ENCODE results near the gene ATG12. TPM values are rescaled to one million over a fixed set of nuclear protein-coding genes. Genes with fewer than 3 reads are reported as not detected.
"Not testable (repeated sequence)": the region's sequence is repeated elsewhere in the genome, so short reads cannot be mapped to it uniquely, and the experiment has no call there.

Gene ATG12
- total and polyA plus RNA-seq, 4 donors = 14.8 to 43.1 (median 24.1) TPM

- 71% methylated on average over 1 of the region's 1 CpG for WGBS
- no peak for TF ChIP-seq HNF4A (conservative IDR thresholded peaks at IDR 0.05)
- no peak for TF ChIP-seq MAX (IDR thresholded peaks at IDR 0.05)
- no peak for TF ChIP-seq JUND (IDR thresholded peaks at IDR 0.05)
- TF ChIP-seq EGR1 (IDR thresholded peaks at IDR 0.05; ENCODE audit: low read depth in 2 of 2) = no peak
- no peak for TF ChIP-seq NR2F2 (IDR thresholded peaks at IDR 0.05)
- TF ChIP-seq RXRA (IDR thresholded peaks at IDR 0.05) = no peak
- no peak for TF ChIP-seq ZBTB33 (IDR thresholded peaks at IDR 0.05)
- peaks cover 0 to 2% (median 0%) of the 10 kb centered on the region in 4 donors for H3K36me3 ChIP-seq (ENCODE audit: control insufficient read depth in 4 of 4, insufficient read depth in 3 of 4, low read depth in 1 of 4, low read length in 3 of 4)
These were observed 43.3 kb upstream of the ATG12 start for GRCh38 chr5:115884704-115885103.

GRCh38 chr5:115882434-115882833 is 41.1 kb upstream of the ATG12 start:
- not testable (repeated sequence) for DNase-seq (ENCODE audit: low spot score); H3K27ac ChIP-seq (ENCODE audit: low read depth in 1 of 2, low read length in 2 of 2); H3K27me3 ChIP-seq (ENCODE audit: control insufficient read depth in 4 of 4, insufficient read depth in 4 of 4, low read length in 3 of 4); H3K9me3 ChIP-seq (ENCODE audit: control insufficient read depth in 4 of 4, low read length in 3 of 4); H3K36me3 ChIP-seq (ENCODE audit: control insufficient read depth in 4 of 4, insufficient read depth in 3 of 4, low read depth in 1 of 4, low read length in 3 of 4); H3K9ac ChIP-seq (ENCODE audit: low read depth in 1 of 2, low read length in 2 of 2); H3K4me3 ChIP-seq (ENCODE audit: low read depth in 1 of 3, low read length in 3 of 3)
- WGBS = 98% methylated on average over 8 of the region's 8 CpGs
- H3K4me1 ChIP-seq (ENCODE audit: control insufficient read depth in 4 of 4, insufficient read depth in 4 of 4, low read length in 3 of 4) = peaks cover 0 to 18% (median 12%) of the 10 kb centered on the region in 4 donors

More at GRCh38 chr5:115884704-115885103, 43.3 kb upstream of the ATG12 start:
- no peak overlapping the region for H3K9ac ChIP-seq (ENCODE audit: low read depth in 1 of 2, low read length in 2 of 2)
- H3K9me3 ChIP-seq (ENCODE audit: control insufficient read depth in 4 of 4, low read length in 3 of 4) = no peaks in the 10 kb centered on the region
- H3K27ac ChIP-seq (ENCODE audit: low read depth in 1 of 2, low read length in 2 of 2) = no peak overlapping the region
- no peak for DNase-seq (ENCODE audit: low spot score)
- H3K27me3 ChIP-seq (ENCODE audit: control insufficient read depth in 4 of 4, insufficient read depth in 4 of 4, low read length in 3 of 4) = no peaks in the 10 kb centered on the region
- H3K4me1 ChIP-seq (ENCODE audit: control insufficient read depth in 4 of 4, insufficient read depth in 4 of 4, low read length in 3 of 4) = peaks cover 0 to 18% (median 12%) of the 10 kb centered on the region in 4 donors
- no peak overlapping the region for H3K4me3 ChIP-seq (ENCODE audit: low read depth in 1 of 3, low read length in 3 of 3)

GRCh38 chr5:115877342-115877741 is 36.0 kb upstream of the ATG12 start:
- not testable (repeated sequence) for H3K9ac ChIP-seq (ENCODE audit: low read depth in 1 of 2, low read length in 2 of 2); H3K4me3 ChIP-seq (ENCODE audit: low read depth in 1 of 3, low read length in 3 of 3); H3K27me3 ChIP-seq (ENCODE audit: control insufficient read depth in 4 of 4, insufficient read depth in 4 of 4, low read length in 3 of 4); H3K4me1 ChIP-seq (ENCODE audit: control insufficient read depth in 4 of 4, insufficient read depth in 4 of 4, low read length in 3 of 4); H3K27ac ChIP-seq (ENCODE audit: low read depth in 1 of 2, low read length in 2 of 2); H3K36me3 ChIP-seq (ENCODE audit: control insufficient read depth in 4 of 4, insufficient read depth in 3 of 4, low read depth in 1 of 4, low read length in 3 of 4); H3K9me3 ChIP-seq (ENCODE audit: control insufficient read depth in 4 of 4, low read length in 3 of 4); DNase-seq (ENCODE audit: low spot score)
- 88% methylated on average over 5 of the region's 5 CpGs for WGBS

GRCh38 chr5:115875447-115875846 is 34.1 kb upstream of the ATG12 start:
- Histone ChIP-seq H3K4me3 (ENCODE audit: low read depth in 1 of 3, low read length in 3 of 3) (no peak overlapping the region), H3K9me3 (ENCODE audit: control insufficient read depth in 4 of 4, low read length in 3 of 4) (no peaks in the 10 kb centered on the region), H3K9ac (ENCODE audit: low read depth in 1 of 2, low read length in 2 of 2) (no peak overlapping the region), H3K27me3 (ENCODE audit: control insufficient read depth in 4 of 4, insufficient read depth in 4 of 4, low read length in 3 of 4) (no peaks in the 10 kb centered on the region), H3K36me3 (ENCODE audit: control insufficient read depth in 4 of 4, insufficient read depth in 3 of 4, low read depth in 1 of 4, low read length in 3 of 4) (peaks cover 0 to 10% (median 5%) of the 10 kb centered on the region in 4 donors), H3K27ac (ENCODE audit: low read depth in 1 of 2, low read length in 2 of 2) (no peak overlapping the region), H3K4me1 (ENCODE audit: control insufficient read depth in 4 of 4, insufficient read depth in 4 of 4, low read length in 3 of 4) (no peaks in the 10 kb centered on the region)
- 88% methylated on average over 2 of the region's 2 CpGs for WGBS
- TF ChIP-seq CTCF (IDR thresholded peaks at IDR 0.05; ENCODE audit: low read depth, low read length, missing input control) (no peak), YY1 (IDR thresholded peaks at IDR 0.05) (no peak), EGR1 (IDR thresholded peaks at IDR 0.05; ENCODE audit: low read depth in 2 of 2) (no peak), JUND (IDR thresholded peaks at IDR 0.05) (no peak), GABPA (IDR thresholded peaks at IDR 0.05 in 1 of 2, conservative IDR thresholded peaks at IDR 0.05 in 1 of 2) (no peak), HNF4A (conservative IDR thresholded peaks at IDR 0.05) (no peak), ZBTB33 (IDR thresholded peaks at IDR 0.05) (no peak)
- no peak for DNase-seq (ENCODE audit: low spot score)

All from liver (tissue), 9 donors.